Ishikawa (cell line): Measurements from ENCODE around the gene RABEP1.

Experiments
- CEBPB ChIP-seq: IDR thresholded peaks from 2 replicates; pipeline ENCODE4 v1.6.1; 2012
- CREB1 ChIP-seq: IDR thresholded peaks from 2 replicates; pipeline ENCODE4 v1.6.1; 2012; ENCODE audit warnings: low read depth
- EGR1 ChIP-seq: IDR thresholded peaks from 2 replicates; pipeline ENCODE4 v1.6.1; 2012
- EP300 ChIP-seq: IDR thresholded peaks from 2 replicates; pipeline ENCODE4 v1.6.1; 2012; ENCODE audit warnings: borderline replicate concordance
- FOXM1 ChIP-seq: IDR thresholded peaks from 2 replicates; pipeline ENCODE4 v1.6.1; 2012; ENCODE audit warnings: low read depth, borderline replicate concordance
- MAX ChIP-seq: IDR thresholded peaks from 2 replicates; pipeline ENCODE4 v1.6.1; 2012
- NFIC ChIP-seq: IDR thresholded peaks from 2 replicates; pipeline ENCODE4 v1.6.1; 2012
- RAD21 ChIP-seq: IDR thresholded peaks from 2 replicates; pipeline ENCODE4 v1.6.1; 2012; ENCODE audit warnings: low read depth
- REST ChIP-seq: IDR thresholded peaks from 2 replicates; pipeline ENCODE4 v1.6.1; 2012; ENCODE audit warnings: low read depth, mild to moderate bottlenecking
- TAF1 ChIP-seq: IDR thresholded peaks from 2 replicates; pipeline ENCODE4 v1.6.1; 2012; ENCODE audit warnings: low read depth, mild to moderate bottlenecking
- TCF12 ChIP-seq: IDR thresholded peaks from 2 replicates; pipeline ENCODE4 v1.6.1; 2012; ENCODE audit warnings: low read depth
- TEAD4 ChIP-seq: IDR thresholded peaks from 2 replicates; pipeline ENCODE4 v1.6.1; 2012
- USF1 ChIP-seq: IDR thresholded peaks from 2 replicates; pipeline ENCODE4 v1.6.1; 2012
- YY1 ChIP-seq: IDR thresholded peaks from 2 replicates; pipeline ENCODE4 v1.6.1; 2012; ENCODE audit warnings: low read depth
- ZBTB7A ChIP-seq: IDR thresholded peaks from 2 replicates; pipeline ENCODE4 v1.6.1; 2012; ENCODE audit warnings: low read depth

Gene RABEP1

GRCh38 chr17:5281814-5282641 lies at the start of gene RABEP1:
RABEP1 (plus strand) TSS chr17:5282284; CDS start chr17:5282487, 203 bp downstream.
- TF ChIP-seq TCF12 = no peak
- TF ChIP-seq EP300 = no peak
- TF ChIP-seq NFIC = no peak
- no peak for TF ChIP-seq FOXM1
- TF ChIP-seq USF1 = peak; percentile 96
- peak; percentile 74 for TF ChIP-seq EGR1
- TF ChIP-seq MAX = no peak; the same call in 1 of the 2 replicates
- TF ChIP-seq CEBPB = no peak
- TF ChIP-seq TAF1 = peak; percentile 93
- TF ChIP-seq CREB1 = no peak
- no peak for TF ChIP-seq TEAD4
- no peak for TF ChIP-seq RAD21
- no peak for TF ChIP-seq YY1
- TF ChIP-seq ZBTB7A = no peak
- no peak for TF ChIP-seq REST

GRCh38 chr17:5234645-5235576 lies 47.2 kb upstream of the RABEP1 start, which contains the start of gene SCIMP:
SCIMP (minus strand) TSS chr17:5234860; CDS start chr17:5234755, 105 bp downstream.
- no peak for TF ChIP-seq TCF12
- TF ChIP-seq MAX = no peak
- no peak for TF ChIP-seq RAD21
- TF ChIP-seq EGR1 = no peak
- TF ChIP-seq USF1 = no peak

- TF ChIP-seq TAF1 = no peak
Observed at GRCh38 chr17:5236938-5237540, 45.0 kb upstream of the RABEP1 start.

- TF ChIP-seq RAD21 (peak; percentile 70), NFIC (no peak)
Observed at GRCh38 chr17:5237541-5238016, 44.5 kb upstream of the RABEP1 start.

- TF ChIP-seq ZBTB7A (no peak), MAX (no peak), NFIC (no peak), REST (no peak), RAD21 (no peak), CREB1 (no peak), FOXM1 (no peak), TEAD4 (no peak), EGR1 (no peak), USF1 (no peak)
Observed at GRCh38 chr17:5238333-5238732, 43.8 kb upstream of the RABEP1 start.
